Endothelial cell of umbilical vein (primary cell): ENCODE data around the gene PPAN. TPM values are rescaled to one million over a fixed set of nuclear protein-coding genes. Genes with fewer than 3 reads are reported as not detected.
A peak's percentile ranks its signal among the peaks of the same experiment; 100 is the strongest.

ENCODE experiments used
- BruUV-seq: library from RNA; stranded (reverse); fragments of 400-500 nt; replicated peaks from 2 replicates; lab custom pipeline; 2021; lab: Mats Ljungman, UMichigan
- CTCF ChIA-PET: fragments of 300-600, 350-600 bp; sonication (Branson Sonifier 250); formaldehyde crosslinking; loops from one replicate; lab custom pipeline; 2021; ENCODE audit warnings: antibody characterized with exemption, inconsistent platforms; lab: Charles Lee
- POLR2A ChIA-PET: fragments of 300-600, 350-600 bp; sonication (Branson Sonifier 250); formaldehyde crosslinking; loops from one replicate; lab custom pipeline; 2021; ENCODE audit warnings: antibody characterized with exemption, inconsistent platforms; lab: Charles Lee
- DNase-seq: peaks from one replicate; pipeline ENCODE4 v3.0.0-alpha.2; 2011; ENCODE audit warnings: low read depth, low spot score
- FAIRE-seq: peaks from 2 replicates; lab custom pipeline; 2011; peaks lifted over from hg19 to GRCh38; lab: Jason Lieb, UNC
- H2AFZ ChIP-seq: 2 replicates; pipeline ENCODE4 v1.6.0; 2012; ENCODE audit warnings: low read depth, low read length, control low read depth, inconsistent platforms
- H3K27ac ChIP-seq: 2 replicates; pipeline ENCODE4 v1.5.1; 2011; ENCODE audit warnings: low read depth, mild to moderate bottlenecking, control low read depth, low read length, moderate library complexity; ENCODE audit not compliant: insufficient read depth
- H3K27me3 ChIP-seq, 2 experiments: 2 replicates each; pipeline versions ENCODE4 v1.6.0 to v1.6.1; 2011; ENCODE audit warnings: low read length in 2 of 2, mixed read lengths in 1 of 2; ENCODE audit not compliant: control insufficient read depth in 2 of 2, insufficient read depth in 2 of 2
- H3K36me3 ChIP-seq, 2 experiments: 2 replicates in 1 of 2; 3 replicates in 1 of 2; pipeline ENCODE4 v1.5.1; 2011; ENCODE audit warnings: low read length in 2 of 2, mild to moderate bottlenecking in 1 of 2, moderate library complexity in 1 of 2; ENCODE audit not compliant: control insufficient read depth in 2 of 2, insufficient read depth in 2 of 2; ENCODE audit errors: extremely low read depth in 1 of 2
- H3K4me1 ChIP-seq: 3 replicates; pipeline ENCODE4 v1.5.1; 2011; ENCODE audit warnings: mild to moderate bottlenecking, low read length; ENCODE audit not compliant: control insufficient read depth, insufficient read depth; ENCODE audit errors: extremely low read depth
- H3K4me2 ChIP-seq: 2 replicates; pipeline ENCODE4 v1.6.1; 2011; ENCODE audit warnings: low read length, control low read depth, mixed read lengths; ENCODE audit not compliant: insufficient read depth
- H3K4me3 ChIP-seq, 3 experiments: fragments of 200-600 bp in 1 of 3; sonication (generic), shearing (Covaris generic) in 1 of 3; replicated peaks in 1 of 3; 2 replicates each; pipeline ENCODE4 v1.5.1; 2011 to 2016; ENCODE audit warnings: control low read depth in 3 of 3, low read length in 3 of 3, mild to moderate bottlenecking in 2 of 3, inconsistent platforms in 1 of 3, low read depth in 1 of 3, moderate library complexity in 1 of 3; ENCODE audit not compliant: insufficient read depth in 1 of 3
- H3K79me2 ChIP-seq: 2 replicates; pipeline ENCODE4 v1.6.0; 2012; ENCODE audit warnings: low read length, inconsistent platforms; ENCODE audit not compliant: control insufficient read depth, insufficient read depth
- H3K9ac ChIP-seq: replicated peaks from 2 replicates; pipeline ENCODE3; 2011; ENCODE audit warnings: low read length, control low read depth; ENCODE audit not compliant: insufficient read depth; ENCODE audit errors: extremely low read depth
- H3K9me1 ChIP-seq: replicated peaks from 3 replicates; pipeline ENCODE4 v1.6.0; 2011; ENCODE audit warnings: mild to moderate bottlenecking, low read length; ENCODE audit not compliant: control insufficient read depth, insufficient read depth; ENCODE audit errors: extremely low read depth
- H3K9me3 ChIP-seq: replicated peaks from 2 replicates; pipeline ENCODE4 v1.5.1; 2012; ENCODE audit warnings: low read length, inconsistent platforms; ENCODE audit not compliant: control insufficient read depth, insufficient read depth
- H4K20me1 ChIP-seq: replicated peaks from 2 replicates; pipeline ENCODE3; 2011; ENCODE audit warnings: mild to moderate bottlenecking, low read length; ENCODE audit not compliant: control insufficient read depth, insufficient read depth; ENCODE audit errors: extremely low read depth
- CTCF ChIP-seq, 2 donors: IDR thresholded peaks; 1 replicate in 1 of 2; 2 replicates in 1 of 2; pipeline ENCODE4 v1.5.1; 2011; ENCODE audit warnings: low read length in 2 of 2, mild to moderate bottlenecking in 2 of 2, moderate library complexity in 2 of 2, control low read depth in 1 of 2, inconsistent platforms in 1 of 2, low read depth in 1 of 2; ENCODE audit not compliant: insufficient read depth in 1 of 2; ENCODE audit errors: extremely low read depth in 1 of 2
- EZH2 ChIP-seq: IDR thresholded peaks from 2 replicates; pipeline ENCODE4 v1.6.1; 2012; ENCODE audit warnings: borderline replicate concordance, low read depth, mild to moderate bottlenecking, moderate library complexity, low read length, inconsistent platforms; ENCODE audit not compliant: severe bottlenecking
- FOS ChIP-seq: IDR thresholded peaks from 2 replicates; pipeline ENCODE4 v1.6.1; 2011; ENCODE audit warnings: mild to moderate bottlenecking, low read length, moderate library complexity, borderline replicate concordance; ENCODE audit not compliant: insufficient read depth
- GATA2 ChIP-seq: IDR thresholded peaks from 2 replicates; pipeline ENCODE4 v1.7.0; 2011; ENCODE audit warnings: low read depth, mild to moderate bottlenecking, moderate library complexity, mixed read lengths, low read length; ENCODE audit not compliant: insufficient read length, insufficient read depth
- MAX ChIP-seq: IDR thresholded peaks from 2 replicates; pipeline ENCODE4 v1.6.1; 2011; ENCODE audit not compliant: insufficient read depth, insufficient read length
- MYC ChIP-seq: IDR thresholded peaks from one replicate; pipeline ENCODE4 v1.6.1; 2011; ENCODE audit warnings: mild to moderate bottlenecking, low read depth, low read length
- POLR2A ChIP-seq: IDR thresholded peaks from 2 replicates; pipeline ENCODE4 v1.6.1; 2012; ENCODE audit warnings: low read depth, mild to moderate bottlenecking, control low read depth, low read length
- POLR2AphosphoS5 ChIP-seq: IDR thresholded peaks from 2 replicates; pipeline ENCODE4 v1.6.1; 2012; ENCODE audit warnings: low read depth, mild to moderate bottlenecking, control low read depth, low read length, moderate library complexity; ENCODE audit not compliant: insufficient read depth
- dilution Hi-C: fragments of 300-500 bp; cut with MboI; formaldehyde crosslinking; loops from one replicate; pipeline ENCODE4 v1.15.0; 2019; ENCODE audit warnings: low sequenced_read_pairs; ENCODE audit not compliant: extremely low pct_ligation_motif_present
- intact Hi-C: fragments of 100-400 bp; cut with micrococcal nuclease; formaldehyde crosslinking; loops from one replicate; pipeline ENCODE4 v1.10.0; 2022
- polyA plus RNA-seq, 4 experiments: library from polyadenylated mRNA; depleted of rRNA in 3 of 4; stranded (reverse) in 3 of 4; unstranded in 1 of 4; fragments of >200 nt; gene quantifications; 2 replicates each; pipeline versions ENCODE4 v1.2.1 to v1.2.3, GENCODE V29; 2011 to 2012; ENCODE audit warnings: missing spikeins in 1 of 4
- total RNA-seq: library from RNA; stranded (reverse); gene quantifications from 2 replicates; pipeline ENCODE4 v1.2.3, GENCODE V29; 2021

PPAN gene
- total and polyA plus RNA-seq, 2 donors (not counting 3 experiments of a cell fraction or from before 2014, with no cell fraction given): 27.6 to 51.6 TPM

- dilution Hi-C loops: no loop called here
- no peaks in the 10 kb centered on the region for H3K9me3 ChIP-seq
- ChIA-PET CTCF (interaction anchor here (0.5 to 1.4 kb wide), 5 partner anchors 13 to 199 kb away, joined by 3 to 8 read pairs (median 5); partner anchors contain the start of gene PPAN), POLR2A (no interaction called here)
- H3K9ac ChIP-seq: no peak overlapping the region
- no peak overlapping the region for H2AFZ ChIP-seq
- no peaks in the 10 kb centered on the region for H3K27me3 ChIP-seq
- no TSS peak for BruUV-seq
- no peaks in the 10 kb centered on the region for H4K20me1 ChIP-seq
- H3K36me3 ChIP-seq: peaks cover 0 to 21% of the 10 kb centered on the region in 2 experiments
- H3K4me3 ChIP-seq: no peak overlapping the region
- H3K27ac ChIP-seq: no peak overlapping the region
- DNase-seq (peak; percentile 40), FAIRE-seq (peak; percentile 77)
- TF ChIP-seq FOS (peak; percentile 64), MYC (no peak), MAX (no peak), EZH2 (no peak), GATA2 (no peak), CTCF (IDR thresholded peaks at IDR 0.05; ENCODE audit: extremely low read depth in 1 of 2, insufficient read depth in 1 of 2, low read depth in 1 of 2, low read length in 2 of 2) (no peak), POLR2A (no peak), POLR2AphosphoS5 (no peak)
- H3K4me1 ChIP-seq: peaks cover 11% of the 10 kb centered on the region
- H3K4me2 ChIP-seq: peak overlapping the region; percentile 37
- H3K9me1 ChIP-seq: no peaks in the 10 kb centered on the region
- peaks cover 18% of the 10 kb centered on the region for H3K79me2 ChIP-seq
- intact Hi-C loops: loop anchor here (2.0 to 5.0 kb wide), 2 partner anchors 130 to 262 kb away; partner anchors contain the start of gene TYK2
Measured at GRCh38 chr19:10120538-10121189, 14.5 kb downstream of the PPAN start.
